ENCODE measurements around the gene SYCE1L.

- no peak for TF ChIP-seq CTCF (IDR thresholded peaks at IDR 0.05; ENCODE audit: low read depth, low read length, poor library complexity, severe bottlenecking)
- TF ChIP-seq EZH2phosphoT487 (IDR thresholded peaks at IDR 0.05; ENCODE audit: borderline replicate concordance, low read length) = no peak
These were observed 28.4 kb upstream of the SYCE1L start for GRCh38 chr16:77170805-77171204.
